Mesenchymal stem cell (in vitro differentiated cells and primary cell): ENCODE data around the gene PCDHGA10. TPM values are rescaled to one million over a fixed set of nuclear protein-coding genes. Genes with fewer than 3 reads are reported as not detected.

Experiments used
- DNase-seq: peaks from one replicate; pipeline ENCODE4 v3.0.0-alpha.2; 2013
- H2AFZ ChIP-seq: one replicate; pipeline ENCODE4 v1.6.1; 2013; ENCODE audit warnings: low read depth, mild to moderate bottlenecking, control low read depth, inconsistent platforms, low read length, moderate library complexity
- H2AK5ac ChIP-seq: 2 replicates; pipeline ENCODE4 v1.6.1; 2013; ENCODE audit warnings: low read length, moderate library complexity, mild to moderate bottlenecking, inconsistent platforms; ENCODE audit not compliant: severe bottlenecking
- H2BK120ac ChIP-seq: one replicate; pipeline ENCODE4 v1.6.1; 2013; ENCODE audit warnings: low read depth, mild to moderate bottlenecking, inconsistent platforms, low read length, moderate library complexity
- H2BK12ac ChIP-seq, 2 experiments: one replicate each; pipeline ENCODE4 v1.6.1; 2013; ENCODE audit warnings: inconsistent platforms in 2 of 2, low read length in 2 of 2, mild to moderate bottlenecking in 2 of 2, moderate library complexity in 2 of 2, control low read depth in 1 of 2
- H2BK15ac ChIP-seq: one replicate; pipeline ENCODE4 v1.6.1; 2013; ENCODE audit warnings: mild to moderate bottlenecking, low read depth, inconsistent platforms; ENCODE audit not compliant: poor library complexity, severe bottlenecking
- H2BK5ac ChIP-seq: 2 replicates; pipeline ENCODE4 v1.6.1; 2013; ENCODE audit warnings: low read depth, mild to moderate bottlenecking, low read length, control low read depth, inconsistent platforms; ENCODE audit not compliant: poor library complexity, severe bottlenecking
- H3K14ac ChIP-seq, 2 experiments: one replicate each; pipeline ENCODE4 v1.6.1; 2013; ENCODE audit warnings: inconsistent platforms in 2 of 2, low read length in 2 of 2, control low read depth in 1 of 2, mild to moderate bottlenecking in 1 of 2, moderate library complexity in 1 of 2
- H3K18ac ChIP-seq, 2 experiments: one replicate each; pipeline ENCODE4 v1.6.1; 2013; ENCODE audit warnings: inconsistent platforms in 2 of 2, low read length in 2 of 2, control low read depth in 1 of 2, low read depth in 1 of 2, mild to moderate bottlenecking in 1 of 2
- H3K23ac ChIP-seq, 2 experiments: one replicate each; pipeline ENCODE4 v1.6.1; 2013; ENCODE audit warnings: inconsistent platforms in 2 of 2, low read length in 2 of 2, mild to moderate bottlenecking in 2 of 2, moderate library complexity in 2 of 2, control low read depth in 1 of 2
- H3K27ac ChIP-seq: 2 replicates; pipeline ENCODE4 v1.5.1; 2013; ENCODE audit warnings: mild to moderate bottlenecking, moderate library complexity, low read length, control low read depth, inconsistent platforms; ENCODE audit not compliant: poor library complexity, severe bottlenecking
- H3K27me3 ChIP-seq, 2 experiments: 2 replicates each; pipeline versions ENCODE4 v1.6.1 to v1.7.0; 2013; ENCODE audit warnings: low read length in 2 of 2, mild to moderate bottlenecking in 2 of 2, moderate library complexity in 2 of 2, control low read depth in 1 of 2, inconsistent platforms in 1 of 2; ENCODE audit not compliant: control insufficient read depth in 1 of 2, insufficient read depth in 1 of 2
- H3K36me3 ChIP-seq, 2 experiments: 2 replicates each; pipeline versions ENCODE4 v1.6.1 to v1.7.0; 2013; ENCODE audit warnings: low read length in 2 of 2, control low read depth in 1 of 2, inconsistent platforms in 1 of 2, low read depth in 1 of 2, mild to moderate bottlenecking in 1 of 2; ENCODE audit not compliant: insufficient read depth in 2 of 2, control insufficient read depth in 1 of 2
- H3K4ac ChIP-seq, 2 experiments: one replicate each; pipeline ENCODE4 v1.6.1; 2013; ENCODE audit warnings: inconsistent platforms in 2 of 2, low read length in 2 of 2, mild to moderate bottlenecking in 2 of 2, moderate library complexity in 2 of 2, control low read depth in 1 of 2, low read depth in 1 of 2
- H3K4me1 ChIP-seq: 2 replicates; pipeline ENCODE4 v1.6.1; 2013; ENCODE audit warnings: low read depth, low read length, control low read depth; ENCODE audit not compliant: control insufficient read depth, insufficient read depth
- H3K4me2 ChIP-seq: 2 replicates; pipeline ENCODE4 v1.6.1; 2013; ENCODE audit warnings: low read length, mild to moderate bottlenecking, inconsistent platforms; ENCODE audit not compliant: poor library complexity, severe bottlenecking
- H3K4me3 ChIP-seq, 2 experiments: 2 replicates each; pipeline versions ENCODE4 v1.5.1 to v1.7.0; 2013; ENCODE audit warnings: low read length in 2 of 2, mild to moderate bottlenecking in 2 of 2, control low read depth in 1 of 2, low read depth in 1 of 2; ENCODE audit not compliant: insufficient read depth in 1 of 2
- H3K79me1 ChIP-seq: replicated peaks from 2 replicates; pipeline ENCODE4 v1.6.1; 2013; ENCODE audit warnings: mild to moderate bottlenecking, control low read depth, low read length, inconsistent platforms; ENCODE audit not compliant: poor library complexity, severe bottlenecking
- H3K9ac ChIP-seq: 2 replicates; pipeline ENCODE4 v1.7.0; 2013; ENCODE audit warnings: mild to moderate bottlenecking, low read length, moderate library complexity
- H3K9me3 ChIP-seq: 2 replicates; pipeline ENCODE4 v1.7.0; 2013; ENCODE audit warnings: mild to moderate bottlenecking, low read length; ENCODE audit not compliant: control insufficient read depth
- H4K8ac ChIP-seq: one replicate; pipeline ENCODE4 v1.6.1; 2013; ENCODE audit warnings: inconsistent platforms, mild to moderate bottlenecking, low read length, moderate library complexity
- H4K91ac ChIP-seq: one replicate; pipeline ENCODE4 v1.6.1; 2013; ENCODE audit warnings: mild to moderate bottlenecking, low read length, inconsistent platforms
- WGBS: methylation state at CpG from one replicate; pipeline ENCODE4 v1.1.7; 2013; ENCODE audit warnings: mixed read lengths; 5-methylcytosine and 5-hydroxymethylcytosine counted together
- polyA plus RNA-seq, 2 experiments: library from polyadenylated mRNA; stranded (reverse); fragments of 200-250 nt; gene quantifications; one replicate each; pipeline ENCODE4 v1.2.3, GENCODE V29; 2013

The PCDHGA10 gene
- 16.9 TPM for polyA plus RNA-seq (2013, experiment 1 of 2)
- 16.3 TPM for polyA plus RNA-seq (2013, experiment 2 of 2)

GRCh38 chr5:141412854-141413539, at the start of gene PCDHGA10:
Gene PCDHGA10 (plus strand): TSS chr5:141412987. CDS start chr5:141413176, 189 bp downstream.
- Histone ChIP-seq H3K27me3 (peaks cover 0 to 17% of the 10 kb centered on the region in 2 experiments), H3K79me1 (peaks cover 34% of the 10 kb centered on the region), H3K18ac (no peak within 1 kb of the TSS), H2BK120ac (no peak within 1 kb of the TSS), H3K4me2 (no peak within 1 kb of the TSS), H3K4me1 (peaks cover 2% of the 10 kb centered on the region), H3K23ac (no peak within 1 kb of the TSS), H3K4me3 (peak within 1 kb of the TSS; percentile 18 to 87), H2AFZ (no peak within 1 kb of the TSS), H2BK15ac (no peak within 1 kb of the TSS), H4K91ac (no peak within 1 kb of the TSS), H2BK5ac (no peak within 1 kb of the TSS), H3K9me3 (peaks cover 16% of the 10 kb centered on the region), H2AK5ac (no peak within 1 kb of the TSS), H3K14ac (no peak within 1 kb of the TSS), H3K36me3 (peaks cover 0 to 36% of the 10 kb centered on the region in 2 experiments), H3K27ac (no peak within 1 kb of the TSS), H2BK12ac (no peak within 1 kb of the TSS), H3K4ac (no peak within 1 kb of the TSS), H4K8ac (no peak within 1 kb of the TSS), H3K9ac (peak within 1 kb of the TSS; percentile 85)
- WGBS: 80% methylated on average over 31 of the region's 31 CpGs
- DNase-seq: peak; percentile 77

GRCh38 chr5:141363952-141364660, 48.7 kb upstream of the PCDHGA10 start, which contains the start of gene PCDHGA5:
Gene PCDHGA5 (plus strand): TSS chr5:141364162. CDS start chr5:141364331, 169 bp downstream.
- Histone ChIP-seq H3K18ac (no peak within 1 kb of the TSS), H2AK5ac (no peak within 1 kb of the TSS), H3K27me3 (no peaks in the 10 kb centered on the region)

GRCh38 chr5:141366016-141366896, 46.5 kb upstream of the PCDHGA10 start:
- Histone ChIP-seq H2BK12ac (no peak overlapping the region), H3K23ac (no peak overlapping the region), H3K4ac (no peak overlapping the region), H2AFZ (no peak overlapping the region), H3K4me3 (no peak overlapping the region), H3K79me1 (no peaks in the 10 kb centered on the region), H3K27ac (no peak overlapping the region), H2BK5ac (no peak overlapping the region), H2BK120ac (no peak overlapping the region), H4K8ac (no peak overlapping the region), H3K9ac (no peak overlapping the region), H3K36me3 (no peaks in the 10 kb centered on the region), H3K27me3 (peaks cover 0 to 4% of the 10 kb centered on the region in 2 experiments), H2BK15ac (no peak overlapping the region), H3K4me2 (no peak overlapping the region), H4K91ac (no peak overlapping the region), H2AK5ac (no peak overlapping the region), H3K9me3 (peaks cover 58% of the 10 kb centered on the region), H3K14ac (no peak overlapping the region), H3K4me1 (no peaks in the 10 kb centered on the region), H3K18ac (no peak overlapping the region)
- 93% methylated on average over 45 of the region's 46 CpGs for WGBS
- no peak for DNase-seq

More at GRCh38 chr5:141363952-141364660, 48.7 kb upstream of the PCDHGA10 start, which contains the start of gene PCDHGA5:
- Histone ChIP-seq H3K9ac (no peak within 1 kb of the TSS), H3K4me3 (peak within 1 kb of the TSS in 1 of 2 experiments; percentile 38), H3K23ac (no peak within 1 kb of the TSS), H3K79me1 (no peaks in the 10 kb centered on the region), H3K4me1 (no peaks in the 10 kb centered on the region), H2BK5ac (no peak within 1 kb of the TSS), H3K27ac (no peak within 1 kb of the TSS), H3K4ac (no peak within 1 kb of the TSS), H3K36me3 (no peaks in the 10 kb centered on the region), H4K8ac (no peak within 1 kb of the TSS), H2BK12ac (no peak within 1 kb of the TSS), H4K91ac (no peak within 1 kb of the TSS), H2BK120ac (no peak within 1 kb of the TSS), H2BK15ac (no peak within 1 kb of the TSS), H3K9me3 (peaks cover 62% of the 10 kb centered on the region), H3K14ac (no peak within 1 kb of the TSS), H2AFZ (no peak within 1 kb of the TSS), H3K4me2 (no peak within 1 kb of the TSS)
- 94% methylated on average over 33 of the region's 34 CpGs for WGBS
- no peak for DNase-seq
